ENCODE measurements around the gene MTMR3.
"Not testable (repeated sequence)": the region's sequence is repeated elsewhere in the genome, so short reads cannot be mapped to it uniquely, and the experiment has no call there.

MTMR3 gene

DNA sequence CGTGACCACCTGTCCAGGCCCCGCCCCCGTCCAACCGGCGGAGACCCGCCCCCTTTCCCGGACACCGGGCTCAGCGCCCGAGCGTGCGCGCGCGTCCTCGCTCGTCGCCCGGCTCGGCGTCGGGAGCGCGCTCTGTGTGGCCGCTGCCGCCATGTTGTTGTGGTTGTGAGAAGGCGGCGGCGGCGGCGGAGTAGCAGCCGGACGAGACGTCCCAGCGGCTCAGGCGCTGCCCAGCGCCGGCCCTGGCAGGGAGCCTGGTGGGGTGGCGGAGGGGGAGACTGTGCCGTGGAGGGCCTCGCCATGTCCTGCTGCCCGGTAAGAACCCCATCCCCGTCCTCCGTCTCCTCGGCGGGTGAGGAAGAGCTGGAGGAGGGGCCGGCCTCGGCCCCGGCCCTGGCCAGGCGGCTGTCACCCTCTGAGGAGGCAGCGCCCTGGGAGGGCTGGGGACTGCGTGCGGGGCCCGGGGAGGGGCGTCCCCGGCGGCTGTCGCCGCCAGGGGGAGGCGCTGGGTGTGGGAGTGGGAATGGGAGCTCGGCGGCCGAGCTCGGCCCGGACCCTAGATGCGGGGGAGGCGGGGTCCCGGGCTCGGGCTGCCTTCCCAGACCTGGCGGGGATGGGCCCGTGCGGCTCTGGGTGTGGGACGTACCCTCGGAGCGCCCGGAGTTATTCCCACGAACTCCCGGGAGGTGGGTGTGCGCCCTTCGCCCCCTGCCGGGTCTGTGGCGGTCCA lies at the start of gene MTMR3:
Gene MTMR3, plus strand, starts transcription at position 130 of the 730 bp plus-strand sequence. CDS start 87,886 bp downstream, outside the sequence.
- H3K27ac ChIP-seq, result peak within 1 kb of the TSS; percentile 75
- peak; percentile 40 for DNase-seq (ENCODE audit: low read depth, low spot score)

DNA sequence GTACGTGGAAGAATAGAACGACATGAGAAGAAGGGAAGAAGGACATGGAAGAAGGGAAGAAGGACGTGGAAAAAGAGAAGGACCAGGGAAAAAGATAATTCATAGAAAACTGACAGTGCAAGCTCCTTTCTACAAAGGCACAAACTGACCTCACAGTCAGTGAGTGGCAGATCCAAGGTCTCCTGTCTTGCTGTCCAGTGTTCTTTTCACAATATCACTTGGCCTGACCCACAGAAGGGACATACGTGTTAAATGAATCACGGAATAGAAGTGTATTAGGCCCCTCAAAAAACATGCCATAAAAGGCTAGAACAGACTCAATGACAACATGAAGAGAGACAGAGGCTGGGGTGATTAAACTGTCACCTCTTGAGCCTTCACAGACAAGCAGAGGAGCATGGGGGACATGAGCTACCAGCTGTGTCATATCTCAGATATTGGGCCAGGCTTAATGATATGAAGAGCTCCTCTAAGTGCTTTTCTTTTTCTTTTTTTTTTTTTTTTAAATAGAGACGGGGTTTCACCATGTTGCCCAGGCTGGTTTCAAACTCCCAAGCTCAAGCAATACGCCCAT lies 49.5 kb upstream of the MTMR3 start:
- H3K27ac ChIP-seq, result no peak overlapping the region
- DNase-seq (ENCODE audit: low read depth, low spot score), result no peak

DNA sequence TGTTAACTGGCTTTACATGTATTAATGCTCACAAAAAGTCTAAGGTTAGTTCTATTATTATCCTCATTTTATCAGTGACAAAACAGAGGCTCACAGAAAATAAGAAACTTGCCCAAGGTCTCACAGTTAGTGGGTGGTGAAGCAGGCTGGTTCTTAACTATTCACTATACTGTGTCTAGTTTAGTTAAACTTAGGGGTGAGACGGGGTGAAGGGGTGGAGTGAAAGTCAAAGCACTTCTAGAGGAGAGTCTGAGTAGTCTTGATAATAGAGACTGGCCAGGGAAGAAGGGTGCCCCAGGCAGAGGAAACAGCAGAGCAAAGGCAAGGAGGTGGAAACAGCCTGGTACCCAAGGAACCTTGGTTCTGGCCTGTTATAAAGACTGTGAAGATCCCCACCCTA lies 48.9 kb upstream of the MTMR3 start:
- no peak overlapping the region for H3K27ac ChIP-seq
- DNase-seq (ENCODE audit: low read depth, low spot score), result no peak

DNA sequence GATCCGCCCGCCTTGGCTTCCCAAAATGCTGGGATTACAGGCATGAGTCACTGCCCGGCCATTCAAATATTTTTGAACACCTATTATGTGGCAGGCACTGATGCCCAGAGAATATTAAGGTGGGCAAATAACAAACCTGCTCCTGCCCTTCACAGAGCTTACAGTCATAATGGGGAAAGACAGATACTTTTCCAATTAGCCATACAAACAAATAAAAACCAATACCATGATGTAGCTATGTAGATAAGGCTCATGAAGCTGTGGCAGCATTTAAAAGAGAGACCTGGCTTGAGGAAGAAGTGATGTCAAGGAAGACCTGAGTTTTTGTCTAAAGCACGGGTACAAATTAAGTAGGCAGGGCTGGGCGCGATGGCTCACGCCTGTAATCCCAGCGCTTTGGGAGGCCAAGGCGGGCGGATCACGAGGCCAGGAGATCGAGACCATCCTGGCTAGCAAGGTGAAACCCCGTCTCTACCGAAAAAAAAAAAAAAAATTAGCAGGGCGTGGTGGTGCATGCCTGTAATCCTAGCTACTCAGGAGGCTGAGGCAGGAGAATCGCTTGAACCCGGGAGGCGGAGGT lies 46.1 kb upstream of the MTMR3 start:
- DNase-seq (ENCODE audit: low read depth, low spot score), result not testable (repeated sequence)
- peak overlapping the region; percentile 9 for H3K27ac ChIP-seq

DNA sequence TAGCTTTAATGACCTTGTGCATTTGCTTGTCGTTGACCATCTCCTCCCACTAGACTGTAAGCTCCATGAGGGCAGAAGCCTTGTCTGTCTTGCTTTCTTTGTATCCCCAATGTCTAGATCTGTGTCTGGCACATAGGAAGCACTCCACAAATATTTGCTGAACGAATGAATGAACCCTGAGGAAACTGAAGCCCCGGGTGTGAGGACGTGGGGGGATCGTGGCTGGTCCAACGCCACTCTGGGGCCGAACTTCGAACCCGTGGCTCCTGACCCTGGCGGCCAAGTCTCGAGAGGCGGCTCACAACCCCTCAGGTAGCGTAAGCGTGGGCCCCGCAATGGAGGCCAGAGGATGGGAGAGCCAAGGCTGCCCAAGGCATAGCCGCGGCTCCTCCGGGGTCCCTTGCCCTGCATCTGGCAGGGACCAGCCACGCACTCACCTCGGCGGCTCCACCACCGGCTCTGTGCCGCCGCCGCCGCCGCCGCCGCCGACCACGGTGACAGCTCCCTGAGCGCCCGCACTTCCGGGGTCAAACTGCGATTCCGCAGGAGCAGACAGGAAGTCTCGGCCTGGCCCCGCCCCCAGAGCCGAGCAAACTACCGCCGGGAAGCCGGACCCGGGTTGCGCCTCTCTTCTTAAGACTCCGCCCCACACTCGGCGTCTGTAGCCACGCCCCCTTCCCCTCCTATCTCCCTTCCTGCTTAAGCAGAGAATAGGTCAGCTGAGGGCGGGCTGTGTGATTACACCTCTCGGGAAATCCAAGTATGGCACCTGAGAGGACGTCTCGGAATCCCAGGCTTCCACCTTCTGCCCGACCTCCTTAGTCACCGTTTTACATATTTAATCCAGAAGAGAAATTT lies 45.0 kb upstream of the MTMR3 start, which contains the start of gene ASCC2:
Gene ASCC2, minus strand, starts transcription at position 534 of the 858 bp plus-strand sequence. CDS start 5,949 bp downstream, outside the sequence.
- H3K27ac ChIP-seq, result peak within 1 kb of the TSS; percentile 81
- DNase-seq (ENCODE audit: low read depth, low spot score), result peak; percentile 92

DNA sequence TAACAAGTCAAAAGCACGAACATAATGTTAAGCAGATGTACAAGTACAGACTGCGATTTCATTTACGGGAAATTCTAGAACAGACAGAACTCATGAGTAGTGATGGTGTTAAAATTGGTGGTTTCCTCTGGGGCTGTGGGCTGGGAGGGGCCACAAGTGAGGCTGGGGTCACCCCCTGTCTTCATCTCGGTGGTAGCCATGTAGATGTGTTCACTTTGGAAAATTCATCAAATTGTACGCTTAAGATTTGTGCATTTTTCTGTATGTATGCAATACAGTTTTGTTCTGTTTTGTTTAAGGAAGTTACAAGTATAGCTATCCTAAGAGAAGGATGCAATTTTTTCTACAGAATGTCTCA lies 44.4 kb upstream of the MTMR3 start:
- no peak for DNase-seq (ENCODE audit: low read depth, low spot score)
- peak overlapping the region; percentile 81 for H3K27ac ChIP-seq

DNA sequence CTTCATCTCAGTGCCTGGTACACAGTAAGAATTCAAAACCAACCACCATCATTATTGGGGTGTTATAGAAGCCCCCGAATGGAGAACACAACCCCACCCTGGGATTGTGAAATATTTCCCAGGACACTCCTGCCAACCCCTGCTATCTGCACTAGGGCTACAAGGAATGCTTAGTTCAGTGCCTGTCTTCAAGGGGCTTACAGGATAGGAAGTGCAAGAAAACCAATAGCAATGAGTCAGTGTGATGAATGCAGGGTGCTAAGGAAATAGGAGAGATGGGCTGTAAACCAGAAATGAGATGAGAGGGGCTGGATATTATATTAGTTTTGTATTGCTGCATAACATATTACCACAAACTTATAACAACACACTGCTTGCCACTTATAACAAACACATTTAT lies 43.9 kb upstream of the MTMR3 start:
- H3K27ac ChIP-seq, result peak overlapping the region; percentile 81
- DNase-seq (ENCODE audit: low read depth, low spot score), result no peak

DNA sequence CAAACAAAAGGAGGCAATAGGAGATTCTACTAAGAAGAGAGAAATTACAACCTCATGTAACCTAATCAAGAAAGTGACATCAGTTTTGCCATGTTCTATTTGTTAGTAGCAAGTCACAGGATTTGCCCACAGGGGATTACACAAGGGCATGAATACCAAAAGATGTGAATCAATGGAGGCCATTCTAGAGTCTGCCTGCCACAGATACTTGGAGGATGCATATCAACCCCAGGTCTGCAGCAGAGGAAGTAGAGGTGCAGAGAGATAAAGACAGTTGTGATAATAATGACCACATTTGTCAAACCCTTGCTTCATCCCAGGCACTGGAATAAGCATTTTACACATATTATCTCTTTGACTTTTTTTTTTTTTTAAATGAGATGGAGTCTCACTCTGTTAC lies 42.5 kb upstream of the MTMR3 start:
- H3K27ac ChIP-seq, result no peak overlapping the region
- DNase-seq (ENCODE audit: low read depth, low spot score), result no peak

DNA sequence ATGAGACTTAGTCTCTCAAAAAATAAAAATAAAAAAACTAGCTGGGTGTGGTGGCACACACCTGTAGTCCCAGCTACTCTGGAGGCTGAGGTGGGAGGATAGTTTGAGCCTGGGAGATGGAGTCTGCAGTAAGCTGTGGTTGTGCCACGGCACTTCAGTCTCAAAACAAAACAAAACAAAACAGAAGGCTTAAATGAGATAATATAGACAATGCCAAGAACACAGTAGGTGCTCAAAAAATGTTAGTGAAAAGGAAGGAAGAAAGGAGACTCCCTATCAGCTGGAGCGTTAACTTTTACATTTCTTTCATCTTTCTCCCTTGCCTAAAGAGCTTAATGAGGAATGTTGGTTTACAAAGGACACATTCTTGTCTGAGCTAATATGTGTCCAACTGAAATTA lies 40.8 kb upstream of the MTMR3 start:
- DNase-seq (ENCODE audit: low read depth, low spot score), result no peak
- peak overlapping the region; percentile 59 for H3K27ac ChIP-seq

DNA sequence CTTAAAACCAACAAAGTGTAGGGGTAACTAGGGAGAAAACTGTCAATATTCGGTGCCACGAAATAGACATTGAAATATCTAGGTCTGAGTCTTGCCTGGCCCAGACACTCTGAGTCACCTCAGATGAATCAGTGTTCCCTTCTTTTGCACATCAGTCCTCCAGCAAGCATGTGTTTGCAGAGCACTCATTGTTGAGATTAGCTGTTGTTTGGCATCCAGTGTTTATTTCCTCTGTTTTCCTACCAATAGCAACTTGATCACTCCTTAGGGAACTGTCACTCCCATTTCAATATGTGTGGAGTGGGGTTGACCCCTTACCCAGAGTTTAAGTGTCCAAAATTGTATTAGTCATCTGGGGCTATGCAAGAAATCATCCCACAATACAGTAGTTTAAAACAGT lies 40.2 kb upstream of the MTMR3 start:
- H3K27ac ChIP-seq, result peak overlapping the region; percentile 59
- peak; percentile 80 for DNase-seq (ENCODE audit: low read depth, low spot score)

DNA sequence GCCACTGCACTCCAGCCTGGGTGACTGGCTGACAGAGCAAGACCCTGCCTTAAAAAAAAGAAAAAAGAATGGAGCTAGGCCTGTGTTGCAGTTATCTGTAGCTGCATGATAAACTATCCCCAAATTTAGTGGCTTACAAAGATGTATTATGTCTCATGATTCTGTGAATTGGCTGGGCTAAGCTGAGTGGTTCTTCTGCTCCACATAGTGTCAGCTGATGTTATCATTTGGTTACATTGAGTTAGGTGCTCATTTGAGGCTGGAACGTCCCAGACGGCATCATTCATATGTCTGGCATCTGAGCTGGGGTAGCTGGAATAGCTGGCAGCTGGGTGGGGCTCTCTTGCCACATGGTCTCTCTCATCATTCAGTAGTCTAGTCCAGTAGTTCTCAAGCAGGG lies 36.7 kb upstream of the MTMR3 start:
- H3K27ac ChIP-seq, result no peak overlapping the region
- DNase-seq (ENCODE audit: low read depth, low spot score), result no peak

DNA sequence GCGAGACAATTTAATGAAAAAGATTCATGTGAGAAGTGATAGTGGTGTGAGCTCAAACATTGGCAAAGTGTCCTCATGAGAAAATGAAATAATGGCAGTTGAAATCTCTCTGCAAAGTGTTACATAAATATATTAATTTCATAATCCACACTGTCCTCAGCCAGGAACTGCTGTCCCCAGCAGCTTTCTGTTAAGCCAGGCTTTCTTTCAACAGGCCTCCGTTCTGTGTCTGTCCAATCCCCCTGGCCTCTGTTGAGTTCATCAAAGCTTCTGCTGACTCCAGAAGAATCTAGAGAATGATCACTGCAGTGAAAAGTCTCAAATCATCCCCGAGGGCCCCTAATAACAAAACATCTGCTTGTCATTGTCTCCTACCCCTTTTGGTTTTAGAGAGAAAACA lies 34.9 kb upstream of the MTMR3 start:
- no peak overlapping the region for H3K27ac ChIP-seq
- no peak for DNase-seq (ENCODE audit: low read depth, low spot score)

DNA sequence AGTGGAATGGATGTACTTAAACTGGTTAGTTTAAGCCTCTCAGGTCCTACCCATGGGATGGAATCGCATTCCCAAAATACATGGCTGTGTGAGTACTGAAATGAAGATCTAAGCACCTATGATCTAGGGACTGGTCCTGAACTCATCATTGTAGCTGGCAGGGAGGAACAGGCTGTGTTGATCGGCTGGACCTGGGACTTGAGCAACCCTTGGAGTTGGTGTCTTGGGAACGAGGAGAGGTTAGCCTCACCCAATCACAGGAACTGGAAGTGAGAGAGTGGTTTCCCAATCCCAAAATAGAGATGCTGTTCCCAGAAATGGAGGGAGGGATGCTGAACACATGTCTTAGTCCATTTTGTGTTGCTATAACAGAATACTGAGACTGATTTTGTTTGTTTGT lies 28.5 kb upstream of the MTMR3 start:
- no peak for DNase-seq (ENCODE audit: low read depth, low spot score)
- H3K27ac ChIP-seq, result no peak overlapping the region

DNA sequence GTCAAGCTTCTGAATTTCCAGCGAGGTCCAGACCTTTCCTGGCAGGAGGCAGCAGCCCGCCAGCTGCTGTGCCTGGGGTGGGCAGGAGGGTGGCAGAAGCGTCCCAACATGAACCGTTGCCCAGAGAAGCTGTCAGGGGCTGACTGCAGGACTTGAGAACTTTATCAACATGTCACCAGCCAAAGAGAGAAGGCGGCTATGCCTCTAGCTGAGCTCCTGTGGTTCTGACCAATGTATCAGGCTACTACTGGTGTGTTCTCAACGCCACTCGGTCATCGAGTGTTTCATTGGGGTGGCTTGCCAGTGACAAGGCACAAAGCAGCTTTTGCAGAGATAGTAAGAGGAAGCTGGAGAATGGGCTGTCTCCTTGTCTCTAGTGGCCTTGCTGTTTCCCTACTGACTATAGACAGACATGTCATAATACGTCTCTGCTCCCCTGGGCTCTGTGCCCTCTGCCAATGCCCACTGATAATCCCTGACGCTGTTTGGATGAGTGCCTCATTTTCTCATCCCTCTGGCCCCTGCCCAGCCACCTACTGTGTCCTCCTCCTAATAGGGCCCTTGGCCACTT lies 27.3 kb upstream of the MTMR3 start:
- DNase-seq (ENCODE audit: low read depth, low spot score), result no peak

DNA sequence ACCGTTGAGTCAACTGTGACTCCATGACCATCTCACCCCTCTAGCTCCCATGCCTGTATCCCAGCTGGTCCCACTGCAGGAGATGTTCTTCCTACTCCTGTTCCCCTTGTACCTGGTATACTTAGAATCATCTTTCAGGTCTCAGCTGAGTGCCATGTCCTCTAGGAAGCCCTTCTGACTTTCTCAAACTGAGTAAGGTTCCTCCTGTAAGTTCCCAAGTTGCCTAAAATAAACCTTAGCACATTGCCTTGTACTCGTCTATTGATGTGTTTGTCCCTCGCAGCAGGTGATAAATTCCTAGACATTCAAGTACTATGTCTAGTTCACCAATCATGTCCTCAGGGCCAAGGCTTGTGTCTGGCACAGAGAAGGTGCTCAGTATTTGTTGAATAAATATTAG lies 26.5 kb upstream of the MTMR3 start:
- DNase-seq (ENCODE audit: low read depth, low spot score), result no peak
- no peak overlapping the region for H3K27ac ChIP-seq

More for the DNA sequence above, 27.3 kb upstream of the MTMR3 start:
- no peak overlapping the region for H3K27ac ChIP-seq

DNA sequence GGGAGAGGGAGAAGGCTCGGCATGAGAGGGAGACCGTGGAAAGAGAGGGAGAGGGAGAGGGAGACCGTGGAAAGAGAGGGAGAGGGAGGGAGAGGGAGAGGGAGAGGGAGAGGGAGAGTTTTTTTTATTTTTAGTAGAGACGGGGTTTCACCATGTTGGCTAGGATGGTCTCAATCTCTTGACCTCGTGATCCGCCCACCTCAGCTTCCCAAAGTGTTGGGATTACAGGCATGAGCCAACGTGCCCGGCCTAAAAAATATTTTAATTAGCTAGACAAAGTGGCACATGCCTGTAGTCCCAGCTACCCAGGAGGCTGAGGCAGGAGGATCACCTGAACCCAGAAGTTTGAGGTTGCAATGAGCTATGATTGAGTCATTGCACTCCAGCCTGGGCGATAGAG lies 23.9 kb upstream of the MTMR3 start:
- DNase-seq (ENCODE audit: low read depth, low spot score); H3K27ac ChIP-seq: not testable (repeated sequence)

DNA sequence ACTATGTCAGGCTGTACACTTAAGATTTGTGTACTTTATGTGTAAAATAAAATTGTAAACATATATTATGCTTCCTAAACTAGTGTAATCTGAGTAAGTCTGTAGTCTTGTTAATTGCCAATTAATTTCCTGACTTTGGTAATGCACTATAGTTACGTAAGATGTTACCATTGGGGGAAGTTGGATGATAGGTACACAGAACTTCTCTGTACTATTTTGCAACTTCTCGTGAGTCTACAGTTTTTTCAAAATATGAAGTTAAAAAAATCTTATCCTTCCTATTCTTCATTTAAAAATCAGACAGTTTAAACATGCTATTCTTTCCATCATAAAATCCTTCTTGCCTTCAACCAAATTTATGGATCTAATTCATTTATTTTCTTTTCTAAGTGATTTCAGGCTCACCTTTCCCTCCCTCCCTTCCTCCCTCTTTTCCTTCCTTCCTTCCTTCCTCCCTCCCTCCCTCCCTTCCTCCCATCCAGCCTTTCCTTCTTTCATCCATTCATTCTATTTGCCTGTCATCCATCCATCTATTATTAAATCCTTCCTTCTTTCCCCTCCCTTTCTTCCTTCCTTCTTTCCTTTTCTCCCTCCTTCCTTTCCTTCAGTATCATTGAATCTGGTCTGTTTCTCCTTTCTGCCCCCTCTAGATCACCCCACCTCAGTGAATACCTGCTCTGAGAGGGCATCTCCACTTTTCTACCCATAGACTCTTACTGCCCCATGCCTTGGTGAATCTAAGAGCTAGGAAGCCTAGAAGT lies 22.8 kb upstream of the MTMR3 start:
- H3K27ac ChIP-seq, result no peak overlapping the region

DNA sequence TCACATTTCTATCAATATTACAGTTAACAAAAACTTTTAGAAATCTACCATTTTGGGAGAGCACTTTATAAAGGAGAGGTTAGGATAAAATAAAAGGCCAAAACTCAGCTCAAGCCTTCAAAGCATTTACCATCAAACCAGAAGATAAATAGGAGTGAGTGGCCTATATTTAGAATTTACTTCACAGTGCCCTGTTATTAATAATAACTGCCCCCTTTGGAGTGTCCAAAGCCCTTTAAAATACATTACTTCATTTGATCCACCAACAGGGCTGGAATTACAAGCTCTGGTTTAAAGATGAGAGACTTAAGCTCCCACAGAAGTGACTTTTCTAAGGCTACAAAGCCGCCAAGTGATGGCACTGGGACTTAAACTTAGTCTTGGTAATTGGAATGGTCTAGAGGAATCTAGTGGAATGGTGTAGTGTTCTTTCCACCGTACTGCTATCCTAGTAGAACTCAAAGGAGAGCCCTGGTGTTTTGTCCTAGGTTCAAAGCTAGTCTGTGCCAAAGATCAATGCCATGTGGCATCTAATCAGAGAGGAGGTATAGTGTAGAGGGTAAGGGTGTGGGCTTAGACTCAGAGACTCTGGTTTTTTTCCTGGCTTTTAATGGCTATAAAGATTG lies 21.2 kb upstream of the MTMR3 start:
- H3K27ac ChIP-seq, result no peak overlapping the region

More for the DNA sequence above, 22.8 kb upstream of the MTMR3 start:
- no peak for DNase-seq (ENCODE audit: low read depth, low spot score)

DNA sequence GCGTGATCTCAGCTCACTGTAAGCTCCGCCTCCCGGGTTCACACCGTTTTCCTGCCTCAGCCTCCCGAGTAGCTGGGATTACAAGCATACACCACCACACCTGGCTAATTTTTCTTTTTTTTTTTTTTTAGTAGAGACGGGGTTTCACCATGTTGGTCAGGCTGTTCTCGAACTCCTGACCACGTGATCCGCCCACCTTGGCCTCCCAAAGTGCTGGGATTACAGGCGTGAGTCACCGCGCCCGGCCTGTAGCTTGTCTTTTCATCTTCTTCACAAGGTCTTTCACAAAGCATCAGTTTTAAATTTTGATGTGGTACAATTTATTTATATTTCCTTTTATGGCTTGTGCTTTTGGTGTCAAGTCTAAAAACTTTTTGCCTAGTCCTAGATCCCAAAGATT lies 17.4 kb upstream of the MTMR3 start:
- DNase-seq (ENCODE audit: low read depth, low spot score); H3K27ac ChIP-seq: not testable (repeated sequence)

More for the DNA sequence above, 21.2 kb upstream of the MTMR3 start:
- no peak for DNase-seq (ENCODE audit: low read depth, low spot score)

Measured in epithelial cell of prostate (primary cell).